Prostate gland (tissue), 2 donors: ENCODE measurements around the gene SLC5A1. TPM values are rescaled to one million over a fixed set of nuclear protein-coding genes. Genes with fewer than 3 reads are reported as not detected.

Source experiments
- DNase-seq: peaks from one replicate; pipeline ENCODE4 v3.0.0-alpha.2; 2019; ENCODE audit warnings: low spot score
- H3K27ac ChIP-seq, 2 donors: fragments of 200-600 bp; sonication (generic); 2 replicates each; pipeline ENCODE4 v1.5.1; 2017 to 2019
- H3K27me3 ChIP-seq: fragments of 200-600 bp; sonication (generic); replicated peaks from 2 replicates; pipeline ENCODE4 v1.5.1; 2019; ENCODE audit not compliant: insufficient read depth
- H3K36me3 ChIP-seq, 2 donors: fragments of 200-600 bp; sonication (generic); 1 replicate in 1 of 2; 2 replicates in 1 of 2; pipeline versions ENCODE4 v1.5.1 to v1.8.1; 2017 to 2019
- H3K4me1 ChIP-seq: fragments of 200-600 bp; sonication (generic); replicated peaks from 2 replicates; pipeline ENCODE4 v1.5.1; 2019
- H3K4me3 ChIP-seq, 2 donors: fragments of 200-600 bp; sonication (generic); 2 replicates each; pipeline ENCODE4 v1.5.1; 2017 to 2019
- H3K9me3 ChIP-seq: fragments of 200-600 bp; sonication (generic); 2 replicates; pipeline ENCODE4 v1.5.1; 2017
- CTCF ChIP-seq, 4 experiments: fragments of 200-600 bp in 2 of 4; fragments of 450-650 bp in 2 of 4; sonication (generic) in 2 of 4; IDR thresholded peaks; 1 replicate in 3 of 4; 2 replicates in 1 of 4; pipeline ENCODE4 v1.5.1; 2016 to 2019; ENCODE audit warnings: antibody characterized with exemption in 4 of 4, mild to moderate bottlenecking in 2 of 4, moderate library complexity in 2 of 4
- POLR2A ChIP-seq: fragments of 450-650 bp; IDR thresholded peaks from one replicate; pipeline ENCODE4 v1.6.1; 2016; ENCODE audit warnings: antibody characterized with exemption, mild to moderate bottlenecking
- POLR2AphosphoS5 ChIP-seq: sonication (generic); formaldehyde crosslinking; IDR thresholded peaks from one replicate; pipeline ENCODE4 v1.6.1; 2017; ENCODE audit warnings: antibody characterized with exemption
- WGBS: methylation state at CpG from one replicate; pipeline ENCODE4 v1.1.5; 2018; 5-methylcytosine and 5-hydroxymethylcytosine counted together
- intact Hi-C: fragments of 100-400 bp; cut with DNase I; formaldehyde crosslinking; loops from one replicate; pipeline ENCODE4 v1.14.2; 2022
- total RNA-seq, 2 donors: library from RNA; depleted of rRNA; stranded (reverse); fragments of >200 nt; gene quantifications; one replicate each; pipeline ENCODE4 v1.1.0, GENCODE V29; 2016

SLC5A1 gene
- total RNA-seq, 2 donors from 2014 or later, result 2.9 to 4.8 TPM

GRCh38 chr22:32075997-32076760, 33.1 kb downstream of the SLC5A1 start:
- Histone ChIP-seq H3K36me3 (no peaks in the 10 kb centered on the region), H3K9me3 (no peaks in the 10 kb centered on the region), H3K4me1 (no peaks in the 10 kb centered on the region), H3K4me3 (no peak overlapping the region), H3K27me3 (no peaks in the 10 kb centered on the region), H3K27ac (no peak overlapping the region)
- TF ChIP-seq CTCF (IDR thresholded peaks at IDR 0.05), result no peak
- TF ChIP-seq POLR2A, result no peak
- TF ChIP-seq POLR2AphosphoS5, result no peak
- DNase-seq, result no peak
- intact Hi-C loops, result no loop called here
- 63% methylated on average over 10 of the region's 10 CpGs for WGBS

GRCh38 chr22:32076761-32077084, 33.7 kb downstream of the SLC5A1 start:
- no peaks in the 10 kb centered on the region for H3K36me3 ChIP-seq
- H3K27ac ChIP-seq, result no peak overlapping the region
- TF ChIP-seq POLR2A, result no peak
- TF ChIP-seq CTCF (IDR thresholded peaks at IDR 0.05), result no peak
- TF ChIP-seq POLR2AphosphoS5, result no peak
- H3K4me1 ChIP-seq, result no peaks in the 10 kb centered on the region
- H3K4me3 ChIP-seq, result no peak overlapping the region
- intact Hi-C loops, result no loop called here
- H3K9me3 ChIP-seq, result no peaks in the 10 kb centered on the region
- DNase-seq, result no peak
- H3K27me3 ChIP-seq, result no peaks in the 10 kb centered on the region
- 16% methylated on average over 6 of the region's 6 CpGs for WGBS

- 75% methylated on average over 1 of the region's 1 CpG for WGBS
Measured at GRCh38 chr22:32077151-32077550, 34.1 kb downstream of the SLC5A1 start.

GRCh38 chr22:32079130-32080089, 36.3 kb downstream of the SLC5A1 start:
- peak; percentile 57 for DNase-seq
- no peaks in the 10 kb centered on the region for H3K4me1 ChIP-seq
- no peaks in the 10 kb centered on the region for H3K27me3 ChIP-seq
- intact Hi-C loops, result loop anchor here (5.0 kb wide), 1 partner anchor 102 kb away; no protein-coding TSS in a partner anchor
- no peak overlapping the region for H3K4me3 ChIP-seq
- TF ChIP-seq POLR2A (no peak), POLR2AphosphoS5 (peak; percentile 32)
- 32% methylated on average over 7 of the region's 7 CpGs for WGBS
- H3K36me3 ChIP-seq, result no peaks in the 10 kb centered on the region
- no peaks in the 10 kb centered on the region for H3K9me3 ChIP-seq
- no peak overlapping the region for H3K27ac ChIP-seq

More at GRCh38 chr22:32077151-32077550, 34.1 kb downstream of the SLC5A1 start:
- intact Hi-C loops, result no loop called here
- H3K27me3 ChIP-seq, result no peaks in the 10 kb centered on the region
- H3K4me1 ChIP-seq, result no peaks in the 10 kb centered on the region
- TF ChIP-seq POLR2A (no peak), POLR2AphosphoS5 (no peak), CTCF (IDR thresholded peaks at IDR 0.05) (no peak)
- H3K4me3 ChIP-seq, result no peak overlapping the region
- H3K36me3 ChIP-seq, result no peaks in the 10 kb centered on the region
- no peak for DNase-seq
- H3K27ac ChIP-seq, result no peak overlapping the region
- no peaks in the 10 kb centered on the region for H3K9me3 ChIP-seq

- no peaks in the 10 kb centered on the region for H3K4me1 ChIP-seq
- intact Hi-C loops, result loop anchor here (5.0 kb wide), 1 partner anchor 104 kb away; no protein-coding TSS in a partner anchor
- no peaks in the 10 kb centered on the region for H3K36me3 ChIP-seq
- peak; percentile 40 for DNase-seq
- H3K27me3 ChIP-seq, result no peaks in the 10 kb centered on the region
- WGBS, result 89% methylated on average over 4 of the region's 4 CpGs
- H3K27ac ChIP-seq, result no peak overlapping the region
- H3K9me3 ChIP-seq, result no peaks in the 10 kb centered on the region
- no peak for TF ChIP-seq POLR2A
- peak; percentile 23 for TF ChIP-seq POLR2AphosphoS5
- TF ChIP-seq CTCF (IDR thresholded peaks at IDR 0.05), result peak in 3 of 4 experiments; percentile 62 to 86 (median 78)
- H3K4me3 ChIP-seq, result no peak overlapping the region
Measured at GRCh38 chr22:32080904-32081303, 37.8 kb downstream of the SLC5A1 start.
